Body of pancreas (tissue), 4 donors: ENCODE measurements around the gene RBM22. TPM values are rescaled to one million over a fixed set of nuclear protein-coding genes. Genes with fewer than 3 reads are reported as not detected.
A peak's percentile ranks its signal among the peaks of the same experiment; 100 is the strongest.
"Not testable (repeated sequence)": the region's sequence is repeated elsewhere in the genome, so short reads cannot be mapped to it uniquely, and the experiment has no call there.

Experiments
- ATAC-seq: fragments of 150-250 bp; one replicate; pipeline ENCODE4 v1.9.1; 2016
- DNase-seq, 4 donors: peaks; one replicate each; pipeline ENCODE4 v3.0.0-alpha.2; 2019
- H3K27ac ChIP-seq, 4 donors: fragments of 200-600 bp; sonication (generic); 1 replicate in 3 of 4; 2 replicates in 1 of 4; pipeline versions ENCODE4 v1.5.1 to v1.6.1; 2016 to 2019; ENCODE audit warnings: mild to moderate bottlenecking in 1 of 4, mixed read lengths in 1 of 4, moderate library complexity in 1 of 4
- H3K27me3 ChIP-seq, 2 donors: fragments of 200-600 bp; sonication (generic); one replicate each; pipeline ENCODE4 v1.6.0; 2016; ENCODE audit warnings: mild to moderate bottlenecking in 1 of 2
- H3K36me3 ChIP-seq, 2 donors: fragments of 200-600 bp; sonication (generic); replicated peaks in 1 of 2; 2 replicates each; pipeline ENCODE4 v1.5.1; 2016; ENCODE audit warnings: low read depth in 2 of 2; ENCODE audit not compliant: insufficient read depth in 1 of 2
- H3K4me1 ChIP-seq: fragments of 200-600 bp; sonication (generic); one replicate; pipeline ENCODE4 v1.6.0; 2016
- H3K4me3 ChIP-seq, 2 donors: fragments of 200-600 bp; sonication (generic); 1 replicate in 1 of 2; 2 replicates in 1 of 2; pipeline ENCODE4 v1.5.1; 2016 to 2019
- H3K9me3 ChIP-seq, 3 donors: fragments of 200-600 bp; sonication (generic); 1 replicate in 2 of 3; 2 replicates in 1 of 3; pipeline ENCODE4 v1.5.1; 2016
- CTCF ChIP-seq, 7 experiments: fragments of 450-650 bp in 4 of 7; fragments of 200-600 bp in 3 of 7; sonication (generic) in 3 of 7; IDR thresholded peaks; one replicate each; pipeline ENCODE4 v1.5.1; 2016 to 2019; ENCODE audit warnings: antibody characterized with exemption in 7 of 7
- POLR2A ChIP-seq, 3 donors: fragments of 450-650 bp; IDR thresholded peaks; one replicate each; pipeline ENCODE4 v1.6.1; 2016; ENCODE audit warnings: antibody characterized with exemption in 3 of 3, mild to moderate bottlenecking in 2 of 3
- WGBS, 2 donors: methylation state at CpG; one replicate each; pipeline ENCODE4 v1.1.5; 2017; 5-methylcytosine and 5-hydroxymethylcytosine counted together
- intact Hi-C: fragments of 100-400 bp; cut with DNase I; formaldehyde crosslinking; loops from one replicate; pipeline ENCODE4 v1.15.1; 2023
- total RNA-seq, 2 donors: library from RNA; depleted of rRNA; stranded (reverse); fragments of >200 nt; gene quantifications; one replicate each; pipeline ENCODE4 v1.1.0, GENCODE V29; 2016

The RBM22 gene
- 10 to 100 TPM; 22.8 to 28.7 TPM for total RNA-seq

GRCh38 chr5:150700594-150701377, at the start of gene RBM22:
RBM22 (minus strand) TSS chr5:150701062; CDS start chr5:150700985, 77 bp downstream.
- Histone ChIP-seq H3K36me3 (peaks cover 9 to 19% of the 10 kb centered on the region in 2 donors), H3K4me3 (peak within 1 kb of the TSS; percentile 88 to 98), H3K27me3 (no peaks in the 10 kb centered on the region), H3K27ac (peak within 1 kb of the TSS; percentile 85 to 97 (median 96)), H3K4me1 (peaks cover 14% of the 10 kb centered on the region), H3K9me3 (no peaks in the 10 kb centered on the region)
- 0% methylated on average over 29 to 59 of the region's 59 CpGs for WGBS, 2 donors
- intact Hi-C loops, result no loop called here
- DNase-seq (peak; percentile 91 to 94 (median 93)), ATAC-seq (peak; percentile 99)
- TF ChIP-seq CTCF (IDR thresholded peaks at IDR 0.05), result peak in 6 of 7 experiments; percentile 41 to 62 (median 54)
- peak; percentile 80 to 94 (median 93) for TF ChIP-seq POLR2A (IDR thresholded peaks at IDR 0.05)

GRCh38 chr5:150750469-150750868, 49.6 kb upstream of the RBM22 start:
- Histone ChIP-seq H3K4me1 (peaks cover 42% of the 10 kb centered on the region), H3K9me3 (no peaks in the 10 kb centered on the region), H3K27me3 (no peaks in the 10 kb centered on the region), H3K4me3 (no peak overlapping the region), H3K27ac (peak overlapping the region in 1 of 4 donors; percentile 29), H3K36me3 (peaks cover 0 to 8% of the 10 kb centered on the region in 2 donors)
- ATAC-seq (no peak), DNase-seq (no peak)
- intact Hi-C loops, result no loop called here
- WGBS, 2 donors, result 39 to 43% methylated on average over 2 of the region's 2 CpGs
- no peak for TF ChIP-seq CTCF (IDR thresholded peaks at IDR 0.05)
- TF ChIP-seq POLR2A (IDR thresholded peaks at IDR 0.05), result no peak

GRCh38 chr5:150743142-150743488, 42.3 kb upstream of the RBM22 start:
- peaks cover 16% of the 10 kb centered on the region for H3K4me1 ChIP-seq
- H3K27me3 ChIP-seq, H3K36me3 ChIP-seq, ATAC-seq, H3K4me3 ChIP-seq, H3K9me3 ChIP-seq, intact Hi-C loops: not testable (repeated sequence)
- DNase-seq, result peak in 1 of 4 donors; percentile 21
- 74 to 77% methylated on average over 7 to 8 of the region's 9 CpGs for WGBS, 2 donors
- H3K27ac ChIP-seq, result peak overlapping the region in 1 of 4 donors; percentile 28

- H3K9me3 ChIP-seq, intact Hi-C loops, H3K36me3 ChIP-seq, H3K4me3 ChIP-seq, DNase-seq, H3K27me3 ChIP-seq: not testable (repeated sequence)
- Histone ChIP-seq H3K4me1 (peaks cover 16% of the 10 kb centered on the region), H3K27ac (peak overlapping the region in 2 of 4 donors; percentile 28 to 47)
- 84 to 85% methylated on average over 18 of the region's 18 CpGs for WGBS, 2 donors
- peak; percentile 64 for ATAC-seq
These were observed 41.7 kb upstream of the RBM22 start for GRCh38 chr5:150742455-150743141.

GRCh38 chr5:150740992-150741391, 40.1 kb upstream of the RBM22 start:
- H3K27ac ChIP-seq, result no peak overlapping the region
- TF ChIP-seq POLR2A (IDR thresholded peaks at IDR 0.05) (no peak), CTCF (IDR thresholded peaks at IDR 0.05) (no peak)
- H3K27me3 ChIP-seq, result no peaks in the 10 kb centered on the region
- no peak for DNase-seq
- H3K9me3 ChIP-seq, result no peaks in the 10 kb centered on the region
- peaks cover 16% of the 10 kb centered on the region for H3K4me1 ChIP-seq
- H3K36me3 ChIP-seq, result peaks cover 0 to 4% of the 10 kb centered on the region in 2 donors
- H3K4me3 ChIP-seq, result no peak overlapping the region
- no peak for ATAC-seq
- intact Hi-C loops, result no loop called here
